Fibroblast of skin of left quadriceps (primary cell): Measurements from ENCODE around the gene SPATA25.
"Not testable (repeated sequence)": the region's sequence is repeated elsewhere in the genome, so short reads cannot be mapped to it uniquely, and the experiment has no call there.

ENCODE experiments used
- DNase-seq, 2 experiments: peaks; one replicate each; pipeline ENCODE4 v3.0.0-alpha.2; 2013; ENCODE audit warnings: low read depth in 2 of 2

The SPATA25 gene

DNA sequence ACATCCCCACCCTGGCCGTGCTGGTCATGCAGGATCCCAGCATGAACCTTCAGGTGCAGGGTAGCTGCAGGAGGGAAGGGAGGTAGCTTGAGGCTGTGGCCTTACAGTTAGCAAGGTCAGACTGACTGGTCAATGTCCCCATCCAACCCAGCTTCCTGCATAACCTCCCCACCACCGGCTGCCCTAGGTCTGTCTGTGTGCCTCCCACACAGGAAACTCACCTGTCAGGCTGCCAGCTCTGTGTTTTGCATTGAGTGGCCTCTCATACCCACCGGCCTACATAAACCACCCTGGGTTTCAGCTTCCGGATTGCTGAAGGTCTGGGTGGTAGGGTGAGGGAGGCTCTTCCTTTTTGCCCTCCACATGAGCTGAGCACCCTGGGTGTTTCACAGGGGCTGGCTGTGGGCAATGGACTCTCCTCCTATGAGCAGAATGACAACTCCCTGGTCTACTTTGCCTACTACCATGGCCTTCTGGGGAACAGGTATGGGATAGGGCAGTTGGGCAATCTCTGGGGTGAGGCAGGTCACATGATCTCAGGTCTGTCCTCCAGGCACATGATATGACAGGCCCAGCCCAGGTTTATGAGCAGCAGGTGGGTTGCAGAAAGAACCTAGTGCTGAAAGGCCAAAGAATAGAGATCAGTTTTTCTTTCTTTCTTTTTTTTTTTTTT is 5.5 kb upstream of the SPATA25 start:
- DNase-seq = no peak

DNA sequence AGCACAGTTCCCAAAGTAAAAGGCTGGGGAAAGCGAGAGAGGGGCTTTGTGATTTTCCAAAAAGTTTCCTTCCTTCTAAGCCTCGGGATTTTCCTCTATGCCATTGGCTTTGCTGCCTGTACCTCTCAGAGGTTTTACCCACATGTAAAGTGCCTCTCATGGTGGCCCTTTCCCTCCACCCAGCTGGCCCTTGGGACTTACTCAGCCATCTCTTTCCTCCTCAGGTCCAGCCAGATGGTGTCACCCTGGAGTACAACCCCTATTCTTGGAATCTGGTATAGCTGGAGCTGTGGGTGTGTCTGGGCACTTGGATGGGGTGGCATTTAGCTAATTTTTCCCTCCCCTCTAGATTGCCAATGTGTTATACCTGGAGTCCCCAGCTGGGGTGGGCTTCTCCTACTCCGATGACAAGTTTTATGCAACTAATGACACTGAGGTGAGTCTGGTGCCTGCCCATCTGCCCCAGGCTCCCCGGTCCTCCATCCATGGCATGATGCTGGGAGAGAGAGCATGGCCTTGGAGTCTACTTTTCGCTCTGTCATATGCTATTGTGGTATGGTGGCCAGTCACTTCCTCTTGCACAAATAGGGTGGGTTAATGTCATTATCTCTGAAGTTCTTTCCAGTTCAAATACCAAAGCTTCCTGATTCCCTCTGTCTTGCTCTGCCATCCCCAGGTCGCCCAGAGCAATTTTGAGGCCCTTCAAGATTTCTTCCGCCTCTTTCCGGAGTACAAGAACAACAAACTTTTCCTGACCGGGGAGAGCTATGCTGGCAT is 4.8 kb upstream of the SPATA25 start:
- DNase-seq = no peak

DNA sequence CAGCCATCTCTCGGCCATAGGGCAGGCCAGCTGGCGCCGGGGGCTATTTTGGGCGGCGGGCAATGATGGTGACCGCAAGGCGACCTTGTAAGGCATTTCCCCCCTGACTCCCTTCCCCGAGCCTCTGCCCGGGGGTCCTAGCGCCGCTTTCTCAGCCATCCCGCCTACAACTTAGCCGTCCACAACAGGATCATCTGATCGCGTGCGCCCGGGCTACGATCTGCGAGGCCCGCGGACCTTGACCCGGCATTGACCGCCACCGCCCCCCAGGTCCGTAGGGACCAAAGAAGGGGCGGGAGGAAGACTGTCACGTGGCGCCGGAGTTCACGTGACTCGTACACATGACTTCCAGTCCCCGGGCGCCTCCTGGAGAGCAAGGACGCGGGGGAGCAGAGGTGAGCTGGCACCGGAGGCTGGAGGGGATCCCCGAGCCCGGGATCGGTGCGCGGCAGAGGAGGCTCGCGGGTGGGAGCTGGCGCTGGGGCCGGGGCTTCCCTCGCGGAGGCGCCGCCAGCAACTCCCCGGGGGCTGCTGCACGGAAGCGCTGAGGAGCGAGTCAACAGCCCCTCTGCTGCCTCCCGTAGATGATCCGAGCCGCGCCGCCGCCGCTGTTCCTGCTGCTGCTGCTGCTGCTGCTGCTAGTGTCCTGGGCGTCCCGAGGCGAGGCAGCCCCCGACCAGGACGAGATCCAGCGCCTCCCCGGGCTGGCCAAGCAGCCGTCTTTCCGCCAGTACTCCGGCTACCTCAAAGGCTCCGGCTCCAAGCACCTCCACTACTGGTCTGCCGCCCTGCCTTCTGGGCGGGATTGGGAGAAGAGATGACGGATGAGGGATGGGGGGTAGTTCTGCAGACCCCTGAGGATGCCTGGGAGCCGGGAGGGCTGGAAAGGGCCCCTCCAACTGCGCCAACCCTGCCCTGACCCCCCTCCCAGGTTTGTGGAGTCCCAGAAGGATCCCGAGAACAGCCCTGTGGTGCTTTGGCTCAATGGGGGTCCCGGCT is 3.9 kb upstream of the SPATA25 start, which contains the start of the genes CTSA and NEURL2:
TSS of gene CTSA (plus strand) at position 351 of the 999 bp plus-strand sequence. CDS start at position 585, 234 bp downstream.
TSS of gene NEURL2 (minus strand) at position 224 of the 999 bp plus-strand sequence. CDS start at position 7, 217 bp downstream.
- peak; percentile 83 for DNase-seq

DNA sequence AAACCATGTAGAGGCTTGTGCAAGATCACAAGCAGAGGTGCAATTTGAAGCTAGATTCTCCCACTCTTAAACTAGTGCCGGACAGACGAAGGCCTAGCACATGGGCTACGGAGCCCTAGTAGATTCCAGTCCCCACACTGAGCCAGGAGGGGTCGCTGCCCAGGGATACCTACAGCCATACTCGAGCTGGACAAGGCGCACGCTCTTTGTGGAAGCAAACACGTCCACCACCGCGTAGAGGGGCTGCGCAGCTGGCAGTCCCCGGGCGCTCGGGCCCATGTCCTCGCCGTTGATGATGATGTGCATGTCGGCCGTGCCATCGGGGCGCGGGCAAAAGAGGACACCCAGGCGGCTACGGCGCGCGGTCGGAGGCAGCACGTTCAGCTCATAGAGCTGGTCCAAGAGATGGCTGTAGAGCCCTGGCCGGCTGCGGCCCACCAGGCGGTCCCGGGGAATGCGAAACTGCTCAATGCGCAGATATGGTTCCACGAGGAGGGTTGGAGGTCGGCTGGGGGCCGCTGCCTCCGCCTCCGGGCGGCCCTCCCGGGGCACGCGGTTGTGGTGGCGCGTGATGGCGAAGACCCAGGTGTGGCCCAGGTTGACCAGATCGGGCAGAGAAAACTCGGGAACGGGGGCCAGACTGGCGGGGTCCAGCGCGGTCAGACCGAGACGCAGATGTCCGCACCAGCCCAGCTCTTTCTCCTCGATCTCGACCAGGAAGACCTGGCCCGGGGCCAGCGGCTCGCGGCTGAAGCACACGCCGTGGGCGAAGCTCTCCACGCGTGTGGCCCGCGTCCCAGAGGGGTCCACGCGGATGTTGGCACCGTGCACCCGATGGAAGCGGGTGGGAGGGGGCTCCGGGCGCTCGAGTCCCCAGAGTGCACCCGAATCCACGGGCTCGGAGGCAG is 2.9 kb upstream of the SPATA25 start:
- peak in 1 of 2 experiments; percentile 48 for DNase-seq

DNA sequence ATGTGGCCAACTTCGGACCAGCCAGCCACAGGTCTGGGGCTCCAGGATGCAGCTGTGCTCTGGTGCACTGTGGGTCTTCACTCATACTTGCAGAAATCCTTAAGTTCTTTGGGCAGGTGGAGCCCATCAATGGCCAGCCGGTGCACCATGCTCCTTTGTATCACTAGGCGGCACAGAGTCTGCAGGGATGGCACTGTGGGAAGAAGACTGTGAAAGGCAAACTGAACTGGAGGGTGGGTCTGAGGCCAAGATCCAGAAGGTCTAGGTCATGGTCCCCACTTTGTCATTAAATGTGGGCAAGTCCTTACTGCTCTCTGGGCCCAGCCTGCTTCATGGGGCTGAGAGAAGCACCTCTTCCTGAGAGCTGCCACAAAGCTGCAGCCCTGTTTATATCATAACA is 1.3 kb upstream of the SPATA25 start:
- DNase-seq = no peak

DNA sequence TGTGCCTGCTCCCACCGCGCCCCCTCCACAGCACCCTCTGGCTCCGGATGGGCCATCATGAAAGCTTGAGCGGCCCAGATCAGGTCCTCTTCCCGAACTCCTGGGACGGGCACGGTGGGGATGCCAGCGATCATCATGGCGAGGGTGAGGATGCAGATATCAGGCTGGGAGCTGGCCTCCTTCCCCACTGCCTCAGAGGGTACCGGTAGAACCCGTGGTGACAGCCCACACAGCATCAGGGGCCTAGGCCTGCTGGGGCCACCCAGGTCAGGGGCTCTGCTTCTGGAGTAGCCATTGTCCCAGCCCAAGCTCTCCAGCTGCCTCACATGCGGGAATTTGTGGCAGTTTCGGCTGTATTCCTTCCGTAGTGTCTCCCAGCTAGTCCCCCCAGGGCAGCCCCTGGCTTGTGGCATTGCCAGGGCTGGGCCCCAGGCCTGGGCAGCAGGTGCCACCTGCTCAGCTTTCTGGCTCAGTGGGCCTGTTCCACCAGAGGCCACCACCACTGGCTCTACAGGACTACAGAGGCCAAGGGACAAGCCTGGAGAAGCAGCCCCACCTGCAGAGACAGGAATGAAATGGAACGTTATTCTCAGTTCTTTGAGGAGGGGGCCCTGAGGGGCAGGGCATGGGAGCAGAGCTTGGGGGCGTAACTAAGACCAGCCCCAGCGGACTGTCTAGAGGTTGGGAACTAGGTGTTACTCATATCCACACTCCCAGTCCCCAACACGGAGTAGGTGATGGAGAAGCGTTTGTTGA is 654 bp downstream of the SPATA25 start:
- DNase-seq = no peak

DNA sequence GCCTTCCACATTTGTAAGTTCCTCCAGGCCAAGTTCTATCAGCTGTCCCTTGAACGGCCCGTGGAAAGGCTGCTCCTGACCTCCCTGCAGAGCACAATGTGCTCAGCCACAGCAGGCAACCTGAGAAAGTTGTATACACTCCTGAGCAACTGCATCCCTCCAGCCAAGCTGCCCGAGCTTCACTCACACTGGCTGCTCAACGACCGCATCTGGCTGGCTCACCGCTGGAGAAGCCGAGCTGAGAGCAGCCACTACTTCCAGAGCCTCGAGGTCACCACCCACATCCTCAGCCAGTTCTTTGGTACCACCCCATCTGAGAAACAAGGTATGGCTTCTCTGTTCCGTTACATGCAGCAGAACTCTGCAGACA is 4.3 kb downstream of the SPATA25 start:
- DNase-seq = no peak

DNA sequence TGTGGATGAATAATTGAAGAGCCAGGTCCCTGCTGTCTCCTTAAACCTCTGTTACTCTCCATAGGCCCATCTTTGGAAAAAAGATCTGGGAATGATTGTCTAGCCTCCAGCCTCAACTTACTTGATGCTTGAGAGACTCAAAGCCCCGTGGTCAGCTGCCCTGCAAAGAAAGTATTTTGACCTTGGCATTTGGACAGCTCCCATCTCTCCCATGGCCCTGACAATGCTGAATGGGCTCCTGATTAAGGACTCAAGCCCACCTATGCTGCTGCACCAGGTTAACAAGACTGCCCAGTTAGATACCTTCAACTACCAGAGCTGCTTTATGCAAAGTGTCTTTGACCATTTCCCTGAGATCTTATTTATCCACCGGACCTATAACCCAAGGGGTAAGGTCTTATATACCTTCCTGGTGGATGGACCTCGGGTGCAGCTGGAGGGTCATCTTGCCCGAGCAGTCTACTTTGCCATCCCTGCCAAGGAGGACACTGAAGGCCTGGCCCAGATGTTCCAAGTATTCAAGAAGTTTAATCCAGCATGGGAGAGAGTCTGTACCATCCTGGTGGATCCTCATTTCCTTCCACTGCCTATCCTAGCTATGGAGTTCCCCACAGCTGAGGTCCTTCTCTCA is 4.8 kb downstream of the SPATA25 start:
- no peak for DNase-seq

DNA sequence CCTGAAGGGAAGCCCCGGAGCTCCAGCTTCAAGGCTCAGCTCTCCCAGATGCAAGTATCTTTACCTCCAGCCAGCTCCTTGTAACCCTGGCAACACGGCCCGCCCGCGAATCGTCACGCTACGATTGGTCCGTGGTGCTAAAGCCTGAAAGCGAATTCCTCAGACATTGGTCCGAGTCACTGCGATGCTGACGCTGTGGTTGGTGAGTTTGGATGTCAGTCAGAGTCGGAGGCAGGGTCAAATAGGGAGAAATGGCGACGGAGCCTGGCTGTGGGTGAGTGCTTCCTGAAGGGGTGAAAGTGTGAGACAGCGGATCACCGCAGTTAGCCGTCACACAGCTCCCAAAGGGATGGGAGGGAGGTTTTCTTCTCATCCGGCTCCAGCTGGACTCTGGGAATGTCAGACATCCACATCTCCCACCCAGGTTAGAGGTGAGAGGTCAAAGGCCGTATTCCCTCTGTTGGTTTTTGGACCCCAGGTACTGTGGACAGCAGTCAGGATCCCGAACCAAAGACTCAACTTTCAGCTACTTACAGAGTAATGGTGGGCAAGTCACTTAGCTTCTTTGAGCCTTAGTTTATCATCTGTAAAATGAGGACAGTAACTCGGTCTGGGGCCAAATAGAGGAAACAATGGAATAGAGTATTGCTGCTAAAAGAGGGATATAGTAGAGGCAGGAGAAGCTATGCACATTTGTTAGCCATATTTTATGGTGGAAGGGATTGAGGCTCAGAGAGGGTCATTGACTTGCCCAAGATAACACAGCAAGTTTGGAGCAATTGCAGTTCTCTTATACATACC is 6.2 kb downstream of the SPATA25 start, which contains the start of gene ZSWIM1:
TSS of gene ZSWIM1 (plus strand) at position 240 of the 801 bp plus-strand sequence. CDS start 1,366 bp downstream, outside the sequence.
- peak; percentile 99 for DNase-seq

DNA sequence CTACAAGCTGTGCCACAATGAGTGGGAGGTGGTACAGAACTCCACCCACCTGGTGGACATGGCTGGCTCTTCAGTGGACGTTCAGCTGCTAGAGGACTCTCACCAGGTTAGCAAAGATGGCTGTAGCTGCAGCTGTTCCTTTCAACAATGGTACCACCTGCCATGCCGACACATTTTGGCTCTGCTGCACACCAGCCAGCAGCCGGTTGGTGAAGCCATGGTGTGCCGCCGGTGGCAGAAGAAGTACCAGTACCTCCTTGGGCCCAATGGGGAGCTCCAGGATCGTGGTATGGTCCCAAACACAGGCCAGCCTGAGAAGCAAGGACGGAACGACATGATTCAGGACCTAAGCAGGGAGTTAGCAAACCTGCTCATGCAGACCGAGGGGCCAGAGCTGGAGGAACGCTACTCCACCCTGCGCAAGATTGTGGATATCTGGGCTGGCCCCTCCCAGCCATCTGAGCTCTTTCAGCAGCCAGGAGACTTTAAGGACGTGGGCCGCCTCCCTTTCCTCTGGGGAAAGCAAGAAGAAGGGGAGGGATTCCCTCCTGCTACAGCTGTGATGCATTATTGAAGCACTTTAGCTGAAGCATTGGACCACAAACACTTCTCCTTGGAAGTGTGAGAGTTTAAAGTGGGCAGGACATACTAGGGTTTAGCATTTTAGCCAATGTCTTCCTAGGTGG is 9.2 kb downstream of the SPATA25 start:
- no peak for DNase-seq

DNA sequence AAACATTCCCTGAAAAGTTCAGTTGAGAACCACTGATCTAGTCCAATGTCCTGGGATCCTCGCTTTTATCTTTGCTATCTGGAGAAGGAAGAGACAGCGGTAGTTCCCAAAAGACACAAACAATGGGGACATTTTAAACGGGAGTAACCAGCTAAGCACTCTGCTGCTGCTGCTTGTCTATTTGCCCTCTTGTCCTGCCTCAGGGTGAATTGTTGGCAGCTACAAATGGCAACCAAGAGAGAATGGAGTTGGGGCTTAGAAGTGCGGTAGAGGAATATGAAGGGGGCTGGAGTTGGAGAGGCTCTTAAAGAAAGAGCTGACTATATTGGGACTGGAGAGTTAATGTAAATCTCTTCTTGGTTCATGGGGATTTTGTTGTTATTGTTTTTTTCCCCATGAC is 12.8 kb downstream of the SPATA25 start:
- no peak for DNase-seq

DNA sequence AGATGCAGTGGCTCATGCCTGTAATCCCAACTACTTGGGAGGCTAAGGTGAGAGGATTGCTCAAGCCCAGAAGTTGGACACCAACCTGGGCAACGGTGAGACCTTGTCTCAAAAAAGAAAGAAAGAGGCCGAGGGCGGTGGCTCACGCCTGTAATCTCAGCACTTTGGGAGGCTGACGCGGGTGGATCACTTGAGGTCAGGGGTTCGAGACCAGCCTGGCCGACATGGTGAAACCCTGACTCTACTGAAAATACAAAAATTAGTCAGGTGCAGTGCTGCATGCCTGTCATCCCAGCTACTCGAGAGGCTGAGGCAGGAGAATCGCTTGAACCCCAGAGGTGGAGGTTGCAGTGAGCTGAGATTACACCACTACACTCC is 13.3 kb downstream of the SPATA25 start:
- not testable (repeated sequence) for DNase-seq

DNA sequence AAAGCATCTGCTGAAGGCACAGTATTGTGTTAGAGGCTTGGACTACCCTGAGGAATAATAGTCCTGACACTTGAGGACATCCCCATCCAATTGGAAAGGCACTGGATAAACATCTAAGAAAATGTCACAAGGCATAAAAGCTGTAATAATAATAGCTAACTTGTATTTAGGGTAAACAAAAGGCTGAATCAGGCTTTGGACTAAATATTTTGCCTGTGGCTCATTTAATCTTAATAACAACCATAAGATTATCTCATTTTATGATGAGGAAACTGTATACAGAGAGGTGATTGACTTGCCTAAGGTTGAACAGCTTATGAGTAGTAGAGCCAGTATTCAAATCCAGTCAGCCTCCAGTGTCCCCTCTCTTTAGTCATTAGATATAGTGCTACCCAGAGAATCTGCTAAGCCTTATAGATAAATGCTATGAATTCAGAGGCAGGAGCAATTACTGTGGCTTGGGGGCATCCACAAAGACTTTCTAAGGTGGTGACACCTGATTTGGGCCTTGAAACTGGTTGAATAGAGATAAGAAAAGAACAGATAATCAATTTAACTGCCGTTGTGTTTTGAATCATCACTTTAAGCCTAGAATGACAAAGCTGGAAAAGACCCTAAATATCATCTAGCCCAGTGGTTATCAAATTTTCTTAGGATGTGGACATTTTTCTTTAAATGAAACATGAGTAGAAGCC is 13.9 kb downstream of the SPATA25 start:
- DNase-seq = no peak

DNA sequence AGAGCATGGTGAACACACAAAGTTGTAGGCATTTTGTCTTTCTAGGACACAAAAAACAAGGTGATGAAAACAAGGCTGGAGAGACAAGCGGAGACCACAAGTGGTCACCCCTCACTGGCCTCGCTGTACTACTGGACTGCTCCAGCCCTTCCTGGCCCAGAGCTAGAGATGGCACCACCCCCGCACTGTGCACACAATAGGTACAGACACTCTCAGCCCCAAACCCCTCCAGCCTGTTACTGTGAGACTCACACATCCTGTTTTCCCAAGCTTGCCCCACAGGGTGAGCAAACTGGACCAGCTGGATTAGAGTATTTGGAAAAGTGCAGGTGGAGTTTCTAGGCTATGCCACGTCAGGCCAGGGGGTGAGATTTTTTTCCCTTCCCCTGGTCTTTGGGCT is 14.8 kb downstream of the SPATA25 start:
- DNase-seq = no peak

DNA sequence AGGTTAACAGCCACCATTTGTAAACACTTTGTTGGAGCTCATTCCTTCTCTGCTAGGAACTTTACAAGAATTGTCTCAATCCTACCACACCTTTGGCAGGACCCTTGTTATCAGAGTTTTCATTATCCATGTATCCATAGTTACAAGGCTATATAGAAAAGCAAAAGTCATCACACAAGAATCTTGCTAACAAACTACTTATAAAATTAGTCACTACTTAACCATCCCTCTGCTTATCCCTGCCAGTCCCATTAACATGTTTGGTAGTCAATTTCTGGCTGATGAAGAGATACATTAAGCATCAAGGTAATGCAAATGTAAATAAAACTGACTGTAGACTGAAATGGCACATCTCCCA is 19.6 kb downstream of the SPATA25 start:
- peak in 1 of 2 experiments; percentile 39 for DNase-seq

DNA sequence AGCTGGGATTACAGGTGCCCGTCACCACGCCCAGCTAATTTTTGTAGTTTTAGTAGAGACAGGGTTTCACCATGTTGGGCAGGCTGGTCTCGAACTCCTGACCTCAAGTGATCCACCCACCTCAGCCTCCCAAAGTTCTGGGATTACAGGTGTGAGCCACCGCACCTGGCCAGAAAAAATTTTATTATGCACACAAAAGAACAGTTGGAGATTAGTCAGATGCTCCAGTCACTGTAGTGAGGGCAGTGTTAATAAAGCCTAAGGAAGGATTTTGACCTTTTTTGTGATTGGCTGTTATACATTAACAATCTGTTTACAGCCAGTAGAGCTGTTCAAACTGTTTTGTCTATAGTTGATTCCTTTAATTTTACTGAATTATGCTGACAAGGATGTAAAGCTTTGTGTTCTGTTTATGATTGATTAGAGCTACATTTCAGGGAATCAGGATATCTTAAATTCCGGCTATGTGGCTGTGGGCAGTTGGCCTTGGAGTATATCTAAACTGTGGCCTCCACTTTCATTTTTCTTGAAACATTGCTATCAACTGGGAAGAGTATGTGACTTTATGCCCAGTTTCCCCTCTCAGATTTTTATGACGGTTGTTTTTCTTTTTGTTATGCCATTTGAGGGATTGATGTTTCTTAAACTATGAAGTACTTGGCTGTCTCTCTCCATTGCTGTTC is 20.1 kb downstream of the SPATA25 start:
- no peak for DNase-seq

DNA sequence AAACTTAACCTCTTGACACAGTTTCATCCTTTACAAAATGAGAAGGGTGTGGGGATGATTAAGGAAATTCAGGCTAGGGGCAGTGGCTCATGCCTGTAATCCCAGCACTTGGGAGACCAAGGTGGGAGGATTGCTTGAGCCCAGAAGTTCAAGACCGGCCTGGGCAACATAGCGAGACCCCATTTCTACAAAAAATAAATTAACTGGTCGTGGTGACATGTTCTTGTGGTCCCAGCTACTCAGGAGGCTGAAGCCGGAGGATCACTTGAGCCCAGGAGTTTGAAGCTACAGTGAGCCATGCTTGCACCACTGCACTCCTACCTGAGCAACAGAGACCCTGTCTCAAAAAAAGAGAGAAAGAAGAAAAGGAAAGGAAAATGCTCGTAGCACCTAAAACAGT is 21.0 kb downstream of the SPATA25 start:
- DNase-seq = no peak
